ENCODE measurements around the gene OMD.

GRCh38 chr9:92439921-92440750 is 15.9 kb upstream of the OMD start:
- TF ChIP-seq EZH2 (IDR thresholded peaks at IDR 0.05; ENCODE audit: borderline replicate concordance, low read depth, low read length, severe bottlenecking) (no peak), CTCF (IDR thresholded peaks at IDR 0.05; ENCODE audit: borderline replicate concordance, extremely low read depth, low read length, poor library complexity, severe bottlenecking) (no peak)
